Liver (tissue), 9 donors: Measurements from ENCODE around the gene MTARC2. TPM values are rescaled to one million over a fixed set of nuclear protein-coding genes. Genes with fewer than 3 reads are reported as not detected.
A peak's percentile ranks its signal among the peaks of the same experiment; 100 is the strongest.

Source experiments
- DNase-seq: peaks from one replicate; pipeline ENCODE4 v3.0.0-alpha.2; 2017; ENCODE audit warnings: low spot score
- H3K27ac ChIP-seq, 2 donors: one replicate each; pipeline ENCODE4 v1.7.0; 2013; ENCODE audit warnings: inconsistent platforms in 2 of 2, low read length in 2 of 2, control low read depth in 1 of 2, low read depth in 1 of 2, mild to moderate bottlenecking in 1 of 2
- H3K27me3 ChIP-seq, 4 donors: one replicate each; pipeline versions ENCODE4 v1.6.1 to v1.7.0; 2013; ENCODE audit warnings: low read length in 3 of 4, inconsistent platforms in 1 of 4, mild to moderate bottlenecking in 1 of 4, moderate library complexity in 1 of 4; ENCODE audit not compliant: control insufficient read depth in 4 of 4, insufficient read depth in 4 of 4
- H3K36me3 ChIP-seq, 4 donors: one replicate each; pipeline versions ENCODE4 v1.6.1 to v1.7.0; 2013; ENCODE audit warnings: low read length in 3 of 4, mild to moderate bottlenecking in 3 of 4, low read depth in 1 of 4, moderate library complexity in 1 of 4; ENCODE audit not compliant: control insufficient read depth in 4 of 4, insufficient read depth in 3 of 4
- H3K4me1 ChIP-seq, 4 donors: one replicate each; pipeline versions ENCODE4 v1.6.1 to v1.7.0; 2013; ENCODE audit warnings: low read length in 3 of 4, mild to moderate bottlenecking in 3 of 4, moderate library complexity in 1 of 4; ENCODE audit not compliant: control insufficient read depth in 4 of 4, insufficient read depth in 4 of 4
- H3K4me3 ChIP-seq, 3 donors: one replicate each; pipeline versions ENCODE4 v1.6.1 to v1.7.0; 2013; ENCODE audit warnings: low read length in 3 of 3, control low read depth in 1 of 3, low read depth in 1 of 3, mild to moderate bottlenecking in 1 of 3
- H3K9ac ChIP-seq, 2 donors: one replicate each; pipeline ENCODE4 v1.7.0; 2013; ENCODE audit warnings: low read length in 2 of 2, mild to moderate bottlenecking in 2 of 2, moderate library complexity in 2 of 2, control low read depth in 1 of 2, low read depth in 1 of 2
- H3K9me3 ChIP-seq, 4 donors: one replicate each; pipeline versions ENCODE4 v1.6.1 to v1.7.0; 2013; ENCODE audit warnings: low read length in 3 of 4; ENCODE audit not compliant: control insufficient read depth in 4 of 4
- ATF3 ChIP-seq: IDR thresholded peaks from 2 replicates; pipeline ENCODE4 v1.6.1; 2016; ENCODE audit warnings: antibody characterized with exemption
- FOXA1 ChIP-seq: IDR thresholded peaks from 2 replicates; pipeline ENCODE4 v1.6.1; 2016; ENCODE audit warnings: antibody characterized with exemption
- FOXA2 ChIP-seq: IDR thresholded peaks from 2 replicates; pipeline ENCODE4 v1.6.1; 2016; ENCODE audit warnings: antibody characterized with exemption
- GABPA ChIP-seq, 2 donors: IDR thresholded peaks in 1 of 2; conservative IDR thresholded peaks in 1 of 2; 2 replicates each; pipeline ENCODE4 v1.6.1; 2016; ENCODE audit warnings: antibody characterized with exemption in 2 of 2, mild to moderate bottlenecking in 1 of 2, moderate library complexity in 1 of 2
- HNF4G ChIP-seq: IDR thresholded peaks from 2 replicates; pipeline ENCODE4 v1.6.1; 2016; ENCODE audit warnings: antibody characterized with exemption
- JUND ChIP-seq, 2 donors: IDR thresholded peaks; 2 replicates each; pipeline ENCODE4 v1.6.1; 2016; ENCODE audit warnings: antibody characterized with exemption in 2 of 2
- REST ChIP-seq: IDR thresholded peaks from 2 replicates; pipeline ENCODE4 v1.6.1; 2016; ENCODE audit warnings: antibody characterized with exemption, mild to moderate bottlenecking
- RXRA ChIP-seq, 2 donors: IDR thresholded peaks; 2 replicates each; pipeline ENCODE4 v1.6.1; 2017 to 2018; ENCODE audit warnings: antibody characterized with exemption in 2 of 2, mild to moderate bottlenecking in 1 of 2
- SP1 ChIP-seq: IDR thresholded peaks from 2 replicates; pipeline ENCODE4 v1.6.1; 2018; ENCODE audit warnings: antibody characterized with exemption, mild to moderate bottlenecking
- TAF1 ChIP-seq: conservative IDR thresholded peaks from 2 replicates; pipeline ENCODE4 v1.6.1; 2016; ENCODE audit warnings: antibody characterized with exemption, mild to moderate bottlenecking
- WGBS: extraction: QIAGEN DNeasy Blood & Tissue Kit; methylation state at CpG from one replicate; pipeline ENCODE4 v1.1.7; 2013; 5-methylcytosine and 5-hydroxymethylcytosine counted together
- polyA plus RNA-seq, 2 donors: library from polyadenylated mRNA; stranded (reverse) in 1 of 2; unstranded in 1 of 2; fragments of 200-250 nt in 1 of 2; fragments of >200 nt in 1 of 2; fragmentation: Nextera tagmentation in 1 of 2; extraction: Ambion mirVana in 1 of 2; gene quantifications; one replicate each; pipeline versions ENCODE4 v1.2.1 to v1.2.3, GENCODE V29; 2013 to 2015
- total RNA-seq, 2 donors: library from RNA; depleted of rRNA; stranded (reverse); fragments of >200 nt; gene quantifications; one replicate each; pipeline ENCODE4 v1.2.3, GENCODE V29; 2014
- TF ChIP-seq, protein P1 (sequence below): IDR thresholded peaks from 2 replicates; pipeline ENCODE4 v1.6.1; 2016; ENCODE audit warnings: antibody characterized with exemption
- TF ChIP-seq, protein P2 (sequence below): fragments of 150-350 bp; IDR thresholded peaks from 2 replicates; pipeline ENCODE4 v1.5.1; 2017; ENCODE audit warnings: improper control_type of control experiment, low read depth, low read length; ENCODE audit not compliant: missing input control
- donor health status: healthy.
- donor health status: healthy.
- donor health status: healthy.
- donor health status: healthy.
- donor health status: healthy.

The MTARC2 gene
- total and polyA plus RNA-seq, 4 donors = 24.9 to 96.1 (median 71.4) TPM

GRCh38 chr1:220798338-220798737 is 50.2 kb downstream of the MTARC2 start:
- peaks cover 0 to 24% (median 19%) of the 10 kb centered on the region in 4 donors for H3K4me1 ChIP-seq
- 98% methylated on average over 2 of the region's 2 CpGs for whole genome bisulfite sequencing
- peaks cover 0 to 31% (median 26%) of the 10 kb centered on the region in 4 donors for H3K36me3 ChIP-seq
- H3K9me3 ChIP-seq = no peaks in the 10 kb centered on the region
- no peaks in the 10 kb centered on the region for H3K27me3 ChIP-seq
- TF ChIP-seq JUND (IDR thresholded peaks at IDR 0.05) (no peak), REST (no peak), TAF1 (no peak)
- H3K4me3 ChIP-seq = no peak overlapping the region
- peak; percentile 1 for DNase-seq
- H3K27ac ChIP-seq = no peak overlapping the region
- no peak overlapping the region for H3K9ac ChIP-seq

- H3K9me3 ChIP-seq = no peaks in the 10 kb centered on the region
- TF ChIP-seq JUND (IDR thresholded peaks at IDR 0.05) (no peak), REST (no peak), FOXA2 (no peak), ATF3 (no peak), GABPA (IDR thresholded peaks at IDR 0.05 in 1 of 2, conservative IDR thresholded peaks at IDR 0.05 in 1 of 2) (no peak), SP1 (no peak), HNF4G (no peak), TAF1 (no peak), FOXA1 (no peak), RXRA (IDR thresholded peaks at IDR 0.05) (no peak)
- TF ChIP-seq, protein P1, sequence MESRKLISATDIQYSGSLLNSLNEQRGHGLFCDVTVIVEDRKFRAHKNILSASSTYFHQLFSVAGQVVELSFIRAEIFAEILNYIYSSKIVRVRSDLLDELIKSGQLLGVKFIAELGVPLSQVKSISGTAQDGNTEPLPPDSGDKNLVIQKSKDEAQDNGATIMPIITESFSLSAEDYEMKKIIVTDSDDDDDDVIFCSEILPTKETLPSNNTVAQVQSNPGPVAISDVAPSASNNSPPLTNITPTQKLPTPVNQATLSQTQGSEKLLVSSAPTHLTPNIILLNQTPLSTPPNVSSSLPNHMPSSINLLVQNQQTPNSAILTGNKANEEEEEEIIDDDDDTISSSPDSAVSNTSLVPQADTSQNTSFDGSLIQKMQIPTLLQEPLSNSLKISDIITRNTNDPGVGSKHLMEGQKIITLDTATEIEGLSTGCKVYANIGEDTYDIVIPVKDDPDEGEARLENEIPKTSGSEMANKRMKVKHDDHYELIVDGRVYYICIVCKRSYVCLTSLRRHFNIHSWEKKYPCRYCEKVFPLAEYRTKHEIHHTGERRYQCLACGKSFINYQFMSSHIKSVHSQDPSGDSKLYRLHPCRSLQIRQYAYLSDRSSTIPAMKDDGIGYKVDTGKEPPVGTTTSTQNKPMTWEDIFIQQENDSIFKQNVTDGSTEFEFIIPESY = no peak
- TF ChIP-seq, protein P2, sequence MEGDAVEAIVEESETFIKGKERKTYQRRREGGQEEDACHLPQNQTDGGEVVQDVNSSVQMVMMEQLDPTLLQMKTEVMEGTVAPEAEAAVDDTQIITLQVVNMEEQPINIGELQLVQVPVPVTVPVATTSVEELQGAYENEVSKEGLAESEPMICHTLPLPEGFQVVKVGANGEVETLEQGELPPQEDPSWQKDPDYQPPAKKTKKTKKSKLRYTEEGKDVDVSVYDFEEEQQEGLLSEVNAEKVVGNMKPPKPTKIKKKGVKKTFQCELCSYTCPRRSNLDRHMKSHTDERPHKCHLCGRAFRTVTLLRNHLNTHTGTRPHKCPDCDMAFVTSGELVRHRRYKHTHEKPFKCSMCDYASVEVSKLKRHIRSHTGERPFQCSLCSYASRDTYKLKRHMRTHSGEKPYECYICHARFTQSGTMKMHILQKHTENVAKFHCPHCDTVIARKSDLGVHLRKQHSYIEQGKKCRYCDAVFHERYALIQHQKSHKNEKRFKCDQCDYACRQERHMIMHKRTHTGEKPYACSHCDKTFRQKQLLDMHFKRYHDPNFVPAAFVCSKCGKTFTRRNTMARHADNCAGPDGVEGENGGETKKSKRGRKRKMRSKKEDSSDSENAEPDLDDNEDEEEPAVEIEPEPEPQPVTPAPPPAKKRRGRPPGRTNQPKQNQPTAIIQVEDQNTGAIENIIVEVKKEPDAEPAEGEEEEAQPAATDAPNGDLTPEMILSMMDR = no peak
- no peak overlapping the region for H3K27ac ChIP-seq
- no peaks in the 10 kb centered on the region for H3K27me3 ChIP-seq
- peaks cover 0 to 22% (median 16%) of the 10 kb centered on the region in 4 donors for H3K4me1 ChIP-seq
- WGBS = 92% methylated on average over 6 of the region's 6 CpGs
- no peak overlapping the region for H3K4me3 ChIP-seq
- DNase-seq = peak; percentile 6
- no peak overlapping the region for H3K9ac ChIP-seq
- H3K36me3 ChIP-seq = peaks cover 0 to 35% (median 27%) of the 10 kb centered on the region in 4 donors
Measured at GRCh38 chr1:220800262-220800661, 52.1 kb downstream of the MTARC2 start.
